GM18907 (cell line): Measurements from ENCODE around the gene PRMT2.
"Not testable (repeated sequence)": the region's sequence is repeated elsewhere in the genome, so short reads cannot be mapped to it uniquely, and the experiment has no call there.

Source experiments
- ATAC-seq: cut with Tn5 transposase; IDR thresholded peaks from one replicate; pipeline ENCODE4 v1.9.1; 2021; ENCODE audit warnings: mild to moderate bottlenecking, moderate library complexity; ENCODE audit not compliant: unreplicated experiment

The PRMT2 gene

GRCh38 chr21:46666941-46667740, 31.7 kb downstream of the PRMT2 start:
- ATAC-seq: no peak

- ATAC-seq: no peak
Measured at GRCh38 chr21:46667741-46668380, 32.4 kb downstream of the PRMT2 start.

- no peak for ATAC-seq
Measured at GRCh38 chr21:46668381-46668780, 32.9 kb downstream of the PRMT2 start.

GRCh38 chr21:46668904-46669303, 33.4 kb downstream of the PRMT2 start:
- ATAC-seq: not testable (repeated sequence)

- ATAC-seq: no peak
Measured at GRCh38 chr21:46674430-46675007, 39.0 kb downstream of the PRMT2 start.

GRCh38 chr21:46675595-46676280, 40.3 kb downstream of the PRMT2 start:
- no peak for ATAC-seq

GRCh38 chr21:46676542-46676941, 41.1 kb downstream of the PRMT2 start:
- ATAC-seq: not testable (repeated sequence)

- ATAC-seq: not testable (repeated sequence)
Measured at GRCh38 chr21:46681593-46681992, 46.1 kb downstream of the PRMT2 start.

GRCh38 chr21:46698652-46699051, 63.2 kb downstream of the PRMT2 start:
- not testable (repeated sequence) for ATAC-seq

GRCh38 chr21:46699104-46699503, 63.6 kb downstream of the PRMT2 start:
- ATAC-seq: not testable (repeated sequence)
